GM23338 (cell line): Measurements from ENCODE around the gene CRBN. TPM values are rescaled to one million over a fixed set of nuclear protein-coding genes. Genes with fewer than 3 reads are reported as not detected.

Source experiments
- ATAC-seq: fragments of 200-7000 bp; cut with Tn5 transposase; 3 replicates; pipeline ENCODE4 v1.9.1; 2020
- DNase-seq: peaks from one replicate; pipeline ENCODE4 v3.0.0-alpha.2; 2015; ENCODE audit warnings: low spot score
- H2AFZ ChIP-seq: fragments of 200-600 bp; sonication (generic); 2 replicates; pipeline ENCODE4 v1.8.0; 2016; ENCODE audit warnings: antibody characterized with exemption, mild to moderate bottlenecking, moderate library complexity
- H3F3A ChIP-seq: fragments of 200-600 bp; sonication (generic); replicated peaks from 2 replicates; pipeline ENCODE4 v1.8.0; 2017; ENCODE audit warnings: antibody characterized with exemption, mixed run types, low read depth
- H3K27ac ChIP-seq: fragments of 200-600 bp; sonication (generic); 2 replicates; pipeline ENCODE4 v1.6.1; 2016; ENCODE audit warnings: low read depth
- H3K27me3 ChIP-seq: fragments of 200-600 bp; sonication (generic); 2 replicates; pipeline ENCODE4 v1.8.0; 2016; ENCODE audit warnings: mild to moderate bottlenecking, mixed run types, moderate library complexity; ENCODE audit not compliant: insufficient read depth
- H3K36me3 ChIP-seq: fragments of 200-600 bp; sonication (generic); 2 replicates; pipeline ENCODE4 v1.8.0; 2016; ENCODE audit warnings: mild to moderate bottlenecking; ENCODE audit not compliant: insufficient read depth
- H3K4me1 ChIP-seq: fragments of 200-600 bp; sonication (generic); 2 replicates; pipeline ENCODE4 v1.8.0; 2016; ENCODE audit warnings: mild to moderate bottlenecking, moderate library complexity; ENCODE audit not compliant: insufficient read depth
- H3K4me2 ChIP-seq: fragments of 200-600 bp; sonication (generic); 2 replicates; pipeline ENCODE4 v1.7.1; 2017; ENCODE audit warnings: mixed run types
- H3K4me3 ChIP-seq: fragments of 200-600 bp; sonication (generic); 2 replicates; pipeline ENCODE4 v1.6.1; 2016; ENCODE audit warnings: mixed run types
- H3K79me2 ChIP-seq: fragments of 200-600 bp; sonication (generic); replicated peaks from 2 replicates; pipeline ENCODE4 v1.8.0; 2017; ENCODE audit warnings: mild to moderate bottlenecking; ENCODE audit not compliant: insufficient read depth
- H3K9me2 ChIP-seq: fragments of 200-600 bp; sonication (generic); 2 replicates; pipeline ENCODE4 v1.8.0; 2017; ENCODE audit not compliant: insufficient read depth
- H4K20me1 ChIP-seq: fragments of 200-600 bp; sonication (generic); replicated peaks from 2 replicates; pipeline ENCODE4 v1.8.0; 2017; ENCODE audit warnings: mild to moderate bottlenecking; ENCODE audit not compliant: insufficient read depth
- H3K27ac Mint-ChIP-seq: 2 replicates; pipeline ENCODE4 v1.8.0; 2020; ENCODE audit warnings: inconsistent platforms, mild to moderate bottlenecking, moderate library complexity, mixed read lengths
- H3K27me3 Mint-ChIP-seq: 3 replicates; pipeline ENCODE4 v1.8.0; 2022; ENCODE audit warnings: low read depth, mild to moderate bottlenecking, moderate library complexity, mixed read lengths, inconsistent platforms; ENCODE audit not compliant: insufficient read depth, poor library complexity
- H3K36me3 Mint-ChIP-seq: 3 replicates; pipeline ENCODE4 v1.8.0; 2021; ENCODE audit warnings: low read depth, mild to moderate bottlenecking, inconsistent platforms, moderate library complexity, mixed read lengths
- H3K4me1 Mint-ChIP-seq: 3 replicates; pipeline ENCODE4 v1.8.0; 2020; ENCODE audit warnings: mild to moderate bottlenecking, inconsistent platforms, mixed read lengths
- H3K4me3 Mint-ChIP-seq: 3 replicates; pipeline ENCODE4 v1.8.0; 2021; ENCODE audit warnings: moderate library complexity, mild to moderate bottlenecking, inconsistent platforms, mixed read lengths
- H3K9me3 Mint-ChIP-seq: 3 replicates; pipeline ENCODE4 v1.8.0; 2020; ENCODE audit warnings: moderate library complexity, mild to moderate bottlenecking, inconsistent platforms, mixed read lengths
- CREB1 ChIP-seq: fragments of 250-450 bp; sonication (Bioruptor Pico); IDR thresholded peaks from 2 replicates; pipeline ENCODE4 v1.5.0; 2020; ENCODE audit warnings: low read depth, mild to moderate bottlenecking, moderate library complexity
- EZH2 ChIP-seq: fragments of 200-600 bp; sonication (generic); IDR thresholded peaks from one replicate; pipeline ENCODE4 v1.8.0; 2017; ENCODE audit warnings: antibody characterized with exemption, mild to moderate bottlenecking, low read depth; ENCODE audit not compliant: unreplicated experiment
- EZH2phosphoT487 ChIP-seq: fragments of 200-600 bp; sonication (generic); IDR thresholded peaks from one replicate; pipeline ENCODE4 v1.8.1; 2018; ENCODE audit warnings: antibody characterized with exemption; ENCODE audit not compliant: unreplicated experiment
- JUNB ChIP-seq: IDR thresholded peaks from one replicate; pipeline ENCODE4 v1.6.1; 2016; ENCODE audit warnings: antibody characterized with exemption; ENCODE audit not compliant: unreplicated experiment
- NANOG ChIP-seq: IDR thresholded peaks from 2 replicates; pipeline ENCODE4 v1.6.1; 2016; ENCODE audit warnings: antibody characterized with exemption, borderline replicate concordance
- POLR2AphosphoS5 ChIP-seq: IDR thresholded peaks from 2 replicates; pipeline ENCODE4 v1.6.1; 2016; ENCODE audit warnings: antibody characterized with exemption, low read depth
- STAT1 ChIP-seq: IDR thresholded peaks from one replicate; pipeline ENCODE4 v1.6.1; 2016; ENCODE audit warnings: antibody characterized with exemption; ENCODE audit not compliant: unreplicated experiment
- ZNF114 ChIP-seq: fragments of 250-450 bp; sonication (Bioruptor Pico); IDR thresholded peaks from 2 replicates; pipeline ENCODE4 v1.5.0; 2020; ENCODE audit warnings: mild to moderate bottlenecking, moderate library complexity
- ZNF331 ChIP-seq: fragments of 250-450 bp; sonication (Bioruptor Pico); IDR thresholded peaks from 2 replicates; pipeline ENCODE4 v1.5.0; 2020; ENCODE audit warnings: low read depth, mild to moderate bottlenecking, moderate library complexity
- polyA plus RNA-seq: library from polyadenylated mRNA; unstranded; fragments of >200 nt; fragmentation: Nextera tagmentation; extraction: Ambion mirVana; gene quantifications from 2 replicates; pipeline ENCODE4 v1.2.1, GENCODE V29; 2016
- total RNA-seq: library from RNA; depleted of rRNA; stranded (reverse); fragments of >200 nt; shearing (Covaris generic); gene quantifications from 2 replicates; pipeline ENCODE4 v1.2.3, GENCODE V29; 2014
- TF ChIP-seq, protein P1 (sequence below): IDR thresholded peaks from one replicate; pipeline ENCODE4 v1.6.1; 2018; ENCODE audit warnings: antibody characterized with exemption; ENCODE audit not compliant: unreplicated experiment
- TF ChIP-seq, protein P2 (sequence below), 2 experiments: fragments of 200-600 bp in 1 of 2; sonication (generic) in 1 of 2; conservative IDR thresholded peaks; 2 replicates each; pipeline versions ENCODE4 v1.5.1 to v1.6.1; 2016 to 2017; ENCODE audit warnings: antibody characterized with exemption in 2 of 2, low read depth in 2 of 2, mild to moderate bottlenecking in 2 of 2, moderate library complexity in 1 of 2
- TF ChIP-seq, protein P3 (sequence below): IDR thresholded peaks from 2 replicates; pipeline ENCODE4 v1.6.1; 2016; ENCODE audit warnings: antibody characterized with exemption
- TF ChIP-seq, protein P4 (sequence below): fragments of 250-450 bp; sonication (Bioruptor Pico); IDR thresholded peaks from 2 replicates; pipeline ENCODE4 v1.5.0; 2020; ENCODE audit warnings: mild to moderate bottlenecking, moderate library complexity

Gene CRBN
- total and polyA plus RNA-seq, 2 experiments from 2014 or later: 33.6 to 41.7 TPM

DNA sequence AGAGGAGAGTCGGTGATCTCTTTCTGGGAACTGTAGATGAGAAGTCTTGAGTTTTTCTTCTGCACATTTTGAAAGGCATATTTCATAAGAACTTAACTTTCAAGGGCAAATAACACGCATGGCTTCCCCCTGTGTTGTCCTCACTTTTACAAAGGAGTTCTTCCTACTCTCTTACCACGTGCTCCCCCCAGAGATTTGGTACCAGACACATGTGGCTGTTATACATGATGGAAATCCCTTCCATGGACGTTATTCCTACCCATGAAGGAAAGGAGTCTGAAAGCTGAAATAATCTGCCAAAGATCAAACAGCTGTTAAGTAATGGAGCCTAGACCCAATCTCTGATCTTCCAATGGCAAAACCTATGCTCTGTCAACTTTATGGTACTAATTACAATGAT lies 73.7 kb downstream of the CRBN start:
- Mint-ChIP-seq H3K9me3 (peaks cover 92% of the 10 kb centered on the region), H3K4me1 (no peaks in the 10 kb centered on the region), H3K4me3 (no peak overlapping the region), H3K36me3 (peaks cover 19% of the 10 kb centered on the region), H3K27me3 (peaks cover 4% of the 10 kb centered on the region), H3K27ac (no peak overlapping the region)
- ATAC-seq (no peak), DNase-seq (no peak)
- Histone ChIP-seq H3K27ac (no peak overlapping the region), H3K79me2 (no peaks in the 10 kb centered on the region), H3F3A (no peaks in the 10 kb centered on the region), H3K36me3 (no peaks in the 10 kb centered on the region), H3K4me1 (peaks cover 12% of the 10 kb centered on the region), H3K4me3 (no peak overlapping the region), H3K9me2 (0 out of 2 replicates have a peak, but pooled peaks cover 6% of the 10 kb centered on the region), H3K4me2 (no peak overlapping the region), H4K20me1 (no peaks in the 10 kb centered on the region), H3K27me3 (no peaks in the 10 kb centered on the region), H2AFZ (peak overlapping the region; percentile 29; the same call in 1 of the 2 replicates)
- TF ChIP-seq STAT1 (no peak), EZH2 (no peak), EZH2phosphoT487 (no peak), ZNF114 (CRISPR knock-in tag) (no peak), JUNB (no peak), POLR2AphosphoS5 (no peak), NANOG (no peak), ZNF331 (CRISPR knock-in tag) (no peak), CREB1 (no peak)
- TF ChIP-seq, protein P1, sequence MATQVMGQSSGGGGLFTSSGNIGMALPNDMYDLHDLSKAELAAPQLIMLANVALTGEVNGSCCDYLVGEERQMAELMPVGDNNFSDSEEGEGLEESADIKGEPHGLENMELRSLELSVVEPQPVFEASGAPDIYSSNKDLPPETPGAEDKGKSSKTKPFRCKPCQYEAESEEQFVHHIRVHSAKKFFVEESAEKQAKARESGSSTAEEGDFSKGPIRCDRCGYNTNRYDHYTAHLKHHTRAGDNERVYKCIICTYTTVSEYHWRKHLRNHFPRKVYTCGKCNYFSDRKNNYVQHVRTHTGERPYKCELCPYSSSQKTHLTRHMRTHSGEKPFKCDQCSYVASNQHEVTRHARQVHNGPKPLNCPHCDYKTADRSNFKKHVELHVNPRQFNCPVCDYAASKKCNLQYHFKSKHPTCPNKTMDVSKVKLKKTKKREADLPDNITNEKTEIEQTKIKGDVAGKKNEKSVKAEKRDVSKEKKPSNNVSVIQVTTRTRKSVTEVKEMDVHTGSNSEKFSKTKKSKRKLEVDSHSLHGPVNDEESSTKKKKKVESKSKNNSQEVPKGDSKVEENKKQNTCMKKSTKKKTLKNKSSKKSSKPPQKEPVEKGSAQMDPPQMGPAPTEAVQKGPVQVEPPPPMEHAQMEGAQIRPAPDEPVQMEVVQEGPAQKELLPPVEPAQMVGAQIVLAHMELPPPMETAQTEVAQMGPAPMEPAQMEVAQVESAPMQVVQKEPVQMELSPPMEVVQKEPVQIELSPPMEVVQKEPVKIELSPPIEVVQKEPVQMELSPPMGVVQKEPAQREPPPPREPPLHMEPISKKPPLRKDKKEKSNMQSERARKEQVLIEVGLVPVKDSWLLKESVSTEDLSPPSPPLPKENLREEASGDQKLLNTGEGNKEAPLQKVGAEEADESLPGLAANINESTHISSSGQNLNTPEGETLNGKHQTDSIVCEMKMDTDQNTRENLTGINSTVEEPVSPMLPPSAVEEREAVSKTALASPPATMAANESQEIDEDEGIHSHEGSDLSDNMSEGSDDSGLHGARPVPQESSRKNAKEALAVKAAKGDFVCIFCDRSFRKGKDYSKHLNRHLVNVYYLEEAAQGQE: no peak
- TF ChIP-seq, protein P2, sequence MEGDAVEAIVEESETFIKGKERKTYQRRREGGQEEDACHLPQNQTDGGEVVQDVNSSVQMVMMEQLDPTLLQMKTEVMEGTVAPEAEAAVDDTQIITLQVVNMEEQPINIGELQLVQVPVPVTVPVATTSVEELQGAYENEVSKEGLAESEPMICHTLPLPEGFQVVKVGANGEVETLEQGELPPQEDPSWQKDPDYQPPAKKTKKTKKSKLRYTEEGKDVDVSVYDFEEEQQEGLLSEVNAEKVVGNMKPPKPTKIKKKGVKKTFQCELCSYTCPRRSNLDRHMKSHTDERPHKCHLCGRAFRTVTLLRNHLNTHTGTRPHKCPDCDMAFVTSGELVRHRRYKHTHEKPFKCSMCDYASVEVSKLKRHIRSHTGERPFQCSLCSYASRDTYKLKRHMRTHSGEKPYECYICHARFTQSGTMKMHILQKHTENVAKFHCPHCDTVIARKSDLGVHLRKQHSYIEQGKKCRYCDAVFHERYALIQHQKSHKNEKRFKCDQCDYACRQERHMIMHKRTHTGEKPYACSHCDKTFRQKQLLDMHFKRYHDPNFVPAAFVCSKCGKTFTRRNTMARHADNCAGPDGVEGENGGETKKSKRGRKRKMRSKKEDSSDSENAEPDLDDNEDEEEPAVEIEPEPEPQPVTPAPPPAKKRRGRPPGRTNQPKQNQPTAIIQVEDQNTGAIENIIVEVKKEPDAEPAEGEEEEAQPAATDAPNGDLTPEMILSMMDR (conservative IDR thresholded peaks at IDR 0.05; ENCODE audit: low read depth in 2 of 2): no peak
- TF ChIP-seq, protein P3, sequence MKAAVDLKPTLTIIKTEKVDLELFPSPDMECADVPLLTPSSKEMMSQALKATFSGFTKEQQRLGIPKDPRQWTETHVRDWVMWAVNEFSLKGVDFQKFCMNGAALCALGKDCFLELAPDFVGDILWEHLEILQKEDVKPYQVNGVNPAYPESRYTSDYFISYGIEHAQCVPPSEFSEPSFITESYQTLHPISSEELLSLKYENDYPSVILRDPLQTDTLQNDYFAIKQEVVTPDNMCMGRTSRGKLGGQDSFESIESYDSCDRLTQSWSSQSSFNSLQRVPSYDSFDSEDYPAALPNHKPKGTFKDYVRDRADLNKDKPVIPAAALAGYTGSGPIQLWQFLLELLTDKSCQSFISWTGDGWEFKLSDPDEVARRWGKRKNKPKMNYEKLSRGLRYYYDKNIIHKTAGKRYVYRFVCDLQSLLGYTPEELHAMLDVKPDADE: no peak
- TF ChIP-seq, protein P4, sequence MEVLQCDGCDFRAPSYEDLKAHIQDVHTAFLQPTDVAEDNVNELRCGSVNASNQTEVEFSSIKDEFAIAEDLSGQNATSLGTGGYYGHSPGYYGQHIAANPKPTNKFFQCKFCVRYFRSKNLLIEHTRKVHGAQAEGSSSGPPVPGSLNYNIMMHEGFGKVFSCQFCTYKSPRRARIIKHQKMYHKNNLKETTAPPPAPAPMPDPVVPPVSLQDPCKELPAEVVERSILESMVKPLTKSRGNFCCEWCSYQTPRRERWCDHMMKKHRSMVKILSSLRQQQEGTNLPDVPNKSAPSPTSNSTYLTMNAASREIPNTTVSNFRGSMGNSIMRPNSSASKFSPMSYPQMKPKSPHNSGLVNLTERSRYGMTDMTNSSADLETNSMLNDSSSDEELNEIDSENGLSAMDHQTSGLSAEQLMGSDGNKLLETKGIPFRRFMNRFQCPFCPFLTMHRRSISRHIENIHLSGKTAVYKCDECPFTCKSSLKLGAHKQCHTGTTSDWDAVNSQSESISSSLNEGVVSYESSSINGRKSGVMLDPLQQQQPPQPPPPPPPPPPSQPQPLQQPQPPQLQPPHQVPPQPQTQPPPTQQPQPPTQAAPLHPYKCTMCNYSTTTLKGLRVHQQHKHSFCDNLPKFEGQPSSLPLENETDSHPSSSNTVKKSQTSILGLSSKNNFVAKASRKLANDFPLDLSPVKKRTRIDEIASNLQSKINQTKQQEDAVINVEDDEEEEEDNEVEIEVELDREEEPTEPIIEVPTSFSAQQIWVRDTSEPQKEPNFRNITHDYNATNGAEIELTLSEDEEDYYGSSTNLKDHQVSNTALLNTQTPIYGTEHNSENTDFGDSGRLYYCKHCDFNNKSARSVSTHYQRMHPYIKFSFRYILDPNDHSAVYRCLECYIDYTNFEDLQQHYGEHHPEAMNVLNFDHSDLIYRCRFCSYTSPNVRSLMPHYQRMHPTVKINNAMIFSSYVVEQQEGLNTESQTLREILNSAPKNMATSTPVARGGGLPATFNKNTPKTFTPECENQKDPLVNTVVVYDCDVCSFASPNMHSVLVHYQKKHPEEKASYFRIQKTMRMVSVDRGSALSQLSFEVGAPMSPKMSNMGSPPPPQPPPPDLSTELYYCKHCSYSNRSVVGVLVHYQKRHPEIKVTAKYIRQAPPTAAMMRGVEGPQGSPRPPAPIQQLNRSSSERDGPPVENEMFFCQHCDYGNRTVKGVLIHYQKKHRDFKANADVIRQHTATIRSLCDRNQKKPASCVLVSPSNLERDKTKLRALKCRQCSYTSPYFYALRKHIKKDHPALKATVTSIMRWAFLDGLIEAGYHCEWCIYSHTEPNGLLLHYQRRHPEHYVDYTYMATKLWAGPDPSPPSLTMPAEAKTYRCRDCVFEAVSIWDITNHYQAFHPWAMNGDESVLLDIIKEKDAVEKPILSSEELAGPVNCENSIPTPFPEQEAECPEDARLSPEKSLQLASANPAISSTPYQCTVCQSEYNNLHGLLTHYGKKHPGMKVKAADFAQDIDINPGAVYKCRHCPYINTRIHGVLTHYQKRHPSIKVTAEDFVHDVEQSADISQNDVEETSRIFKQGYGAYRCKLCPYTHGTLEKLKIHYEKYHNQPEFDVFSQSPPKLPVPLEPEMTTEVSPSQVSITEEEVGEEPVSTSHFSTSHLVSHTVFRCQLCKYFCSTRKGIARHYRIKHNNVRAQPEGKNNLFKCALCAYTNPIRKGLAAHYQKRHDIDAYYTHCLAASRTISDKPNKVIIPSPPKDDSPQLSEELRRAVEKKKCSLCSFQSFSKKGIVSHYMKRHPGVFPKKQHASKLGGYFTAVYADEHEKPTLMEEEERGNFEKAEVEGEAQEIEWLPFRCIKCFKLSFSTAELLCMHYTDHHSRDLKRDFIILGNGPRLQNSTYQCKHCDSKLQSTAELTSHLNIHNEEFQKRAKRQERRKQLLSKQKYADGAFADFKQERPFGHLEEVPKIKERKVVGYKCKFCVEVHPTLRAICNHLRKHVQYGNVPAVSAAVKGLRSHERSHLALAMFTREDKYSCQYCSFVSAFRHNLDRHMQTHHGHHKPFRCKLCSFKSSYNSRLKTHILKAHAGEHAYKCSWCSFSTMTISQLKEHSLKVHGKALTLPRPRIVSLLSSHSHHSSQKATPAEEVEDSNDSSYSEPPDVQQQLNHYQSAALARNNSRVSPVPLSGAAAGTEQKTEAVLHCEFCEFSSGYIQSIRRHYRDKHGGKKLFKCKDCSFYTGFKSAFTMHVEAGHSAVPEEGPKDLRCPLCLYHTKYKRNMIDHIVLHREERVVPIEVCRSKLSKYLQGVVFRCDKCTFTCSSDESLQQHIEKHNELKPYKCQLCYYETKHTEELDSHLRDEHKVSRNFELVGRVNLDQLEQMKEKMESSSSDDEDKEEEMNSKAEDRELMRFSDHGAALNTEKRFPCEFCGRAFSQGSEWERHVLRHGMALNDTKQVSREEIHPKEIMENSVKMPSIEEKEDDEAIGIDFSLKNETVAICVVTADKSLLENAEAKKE (CRISPR knock-in tag): no peak
